Osteocyte (in vitro differentiated cells): Measurements from ENCODE around the gene CISD3. TPM values are rescaled to one million over a fixed set of nuclear protein-coding genes. Genes with fewer than 3 reads are reported as not detected.

Source experiments
- DNase-seq: peaks from one replicate; pipeline ENCODE4 v3.0.0; 2021; ENCODE audit warnings: mixed read lengths; ENCODE audit not compliant: unreplicated experiment; ENCODE audit errors: extremely low spot score
- H3K27ac Mint-ChIP-seq: one replicate; pipeline ENCODE4 v1.8.0; 2021; ENCODE audit warnings: mild to moderate bottlenecking, mixed read lengths; ENCODE audit not compliant: unreplicated experiment
- H3K27me3 Mint-ChIP-seq: one replicate; pipeline ENCODE4 v1.8.0; 2021; ENCODE audit warnings: mixed read lengths; ENCODE audit not compliant: unreplicated experiment
- H3K36me3 Mint-ChIP-seq: one replicate; pipeline ENCODE4 v1.8.0; 2021; ENCODE audit warnings: mixed read lengths; ENCODE audit not compliant: unreplicated experiment
- H3K4me1 Mint-ChIP-seq: one replicate; pipeline ENCODE4 v1.8.0; 2021; ENCODE audit warnings: mixed read lengths; ENCODE audit not compliant: unreplicated experiment
- H3K4me3 Mint-ChIP-seq: one replicate; pipeline ENCODE4 v1.8.0; 2021; ENCODE audit warnings: mild to moderate bottlenecking, moderate library complexity, mixed read lengths; ENCODE audit not compliant: unreplicated experiment
- H3K9me3 Mint-ChIP-seq: one replicate; pipeline ENCODE4 v1.8.0; 2021; ENCODE audit warnings: mixed read lengths; ENCODE audit not compliant: unreplicated experiment
- total RNA-seq: library from RNA; stranded (reverse); gene quantifications from 2 replicates; pipeline ENCODE4 v1.2.1, GENCODE V29; 2021
- TF ChIP-seq, protein P1 (sequence below): fragments of 200-600 bp; sonication (generic); IDR thresholded peaks from 2 replicates; pipeline ENCODE4 v1.5.0; 2021; ENCODE audit warnings: antibody characterized with exemption, mild to moderate bottlenecking, moderate library complexity

CISD3 gene
- total RNA-seq, 1 donor from 2014 or later: 16.7 TPM

DNA sequence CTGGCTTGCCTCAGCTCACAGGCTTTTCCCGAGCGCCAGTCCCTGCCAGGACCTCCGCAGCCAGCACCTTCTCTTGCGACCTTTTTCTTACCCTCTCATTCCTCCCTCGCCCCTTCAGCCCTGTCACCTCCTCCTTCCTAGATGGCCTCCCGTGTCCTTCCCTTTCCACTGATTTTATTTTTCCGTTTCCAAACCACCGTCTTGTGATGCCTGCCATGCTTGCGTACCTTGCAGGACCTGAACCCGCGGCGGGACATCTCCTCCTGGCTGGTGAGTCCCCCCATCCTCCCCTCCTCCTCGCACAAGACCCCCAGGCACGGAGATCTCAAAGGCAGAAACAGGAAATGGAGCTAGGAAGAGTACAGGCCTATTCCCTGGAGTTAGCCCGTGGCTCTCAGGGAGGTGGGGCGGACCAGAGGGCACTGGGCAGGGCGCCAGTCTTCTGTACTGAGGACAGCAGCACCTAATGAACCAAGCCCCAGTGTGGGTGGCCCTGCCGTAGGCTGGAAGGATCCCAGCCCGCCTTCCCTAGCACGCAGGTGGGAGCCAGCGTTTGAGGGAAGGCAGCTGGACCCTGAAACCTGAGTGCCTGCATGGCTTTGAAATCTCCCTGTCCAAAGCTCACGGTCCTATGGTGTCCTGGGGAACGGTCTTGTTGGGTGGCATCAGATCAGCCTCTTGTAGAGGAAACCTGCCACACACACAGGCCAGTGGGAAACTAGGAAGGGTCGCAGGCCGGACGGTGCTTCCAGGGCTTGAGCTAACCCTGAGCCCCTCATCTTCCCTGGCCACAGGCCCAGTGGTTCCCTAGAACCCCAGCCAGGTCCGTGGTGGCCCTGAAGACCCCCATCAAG lies 612 bp downstream of the CISD3 start:
- TF ChIP-seq, protein P1, sequence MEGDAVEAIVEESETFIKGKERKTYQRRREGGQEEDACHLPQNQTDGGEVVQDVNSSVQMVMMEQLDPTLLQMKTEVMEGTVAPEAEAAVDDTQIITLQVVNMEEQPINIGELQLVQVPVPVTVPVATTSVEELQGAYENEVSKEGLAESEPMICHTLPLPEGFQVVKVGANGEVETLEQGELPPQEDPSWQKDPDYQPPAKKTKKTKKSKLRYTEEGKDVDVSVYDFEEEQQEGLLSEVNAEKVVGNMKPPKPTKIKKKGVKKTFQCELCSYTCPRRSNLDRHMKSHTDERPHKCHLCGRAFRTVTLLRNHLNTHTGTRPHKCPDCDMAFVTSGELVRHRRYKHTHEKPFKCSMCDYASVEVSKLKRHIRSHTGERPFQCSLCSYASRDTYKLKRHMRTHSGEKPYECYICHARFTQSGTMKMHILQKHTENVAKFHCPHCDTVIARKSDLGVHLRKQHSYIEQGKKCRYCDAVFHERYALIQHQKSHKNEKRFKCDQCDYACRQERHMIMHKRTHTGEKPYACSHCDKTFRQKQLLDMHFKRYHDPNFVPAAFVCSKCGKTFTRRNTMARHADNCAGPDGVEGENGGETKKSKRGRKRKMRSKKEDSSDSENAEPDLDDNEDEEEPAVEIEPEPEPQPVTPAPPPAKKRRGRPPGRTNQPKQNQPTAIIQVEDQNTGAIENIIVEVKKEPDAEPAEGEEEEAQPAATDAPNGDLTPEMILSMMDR: no peak
- no peak for DNase-seq

DNA sequence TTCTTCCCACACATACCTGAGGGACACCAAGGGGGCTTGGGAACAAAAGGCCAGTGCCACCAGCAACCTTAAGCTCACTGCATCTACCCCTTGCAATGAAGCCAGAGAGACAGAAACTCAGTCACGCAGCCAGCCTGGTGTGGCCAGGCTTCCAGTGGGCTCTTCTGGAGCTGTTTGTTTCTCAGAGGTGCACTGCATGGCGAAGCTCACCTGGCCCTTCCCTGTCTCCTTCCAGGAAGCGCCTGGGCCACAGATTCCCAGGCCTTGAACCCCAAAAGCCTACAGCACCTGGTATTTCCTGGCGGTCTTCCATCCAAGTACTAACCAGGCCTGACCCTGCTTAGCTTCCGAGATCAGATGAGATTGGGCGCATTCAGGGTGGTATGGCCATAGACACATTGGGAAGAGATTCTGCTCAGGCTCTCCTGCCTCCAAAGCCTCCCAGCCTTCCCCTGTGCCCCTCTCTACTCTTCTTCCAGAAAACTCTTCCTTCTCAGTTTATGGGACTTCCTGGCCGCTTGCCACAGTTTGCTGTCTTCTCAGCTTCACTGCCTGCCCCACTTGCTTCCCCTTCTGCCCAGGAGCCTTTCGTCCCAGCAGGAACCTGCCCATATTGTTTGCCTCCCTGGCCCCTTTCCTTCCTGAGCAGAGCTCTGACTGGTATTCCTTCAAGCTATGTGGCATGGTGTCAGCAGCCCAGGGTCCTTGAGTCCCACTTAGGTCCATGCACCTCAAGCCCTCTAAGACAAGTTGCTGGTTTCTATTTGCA lies 1.6 kb downstream of the CISD3 start:
- no peak overlapping the region for H3K4me3 Mint-ChIP-seq
- no peak for DNase-seq
- peaks cover 8% of the 10 kb centered on the region for H3K36me3 Mint-ChIP-seq
- no peaks in the 10 kb centered on the region for H3K9me3 Mint-ChIP-seq
- peak overlapping the region; percentile 88 for H3K27ac Mint-ChIP-seq
- H3K27me3 Mint-ChIP-seq: no peaks in the 10 kb centered on the region
- peaks cover 32% of the 10 kb centered on the region for H3K4me1 Mint-ChIP-seq
- TF ChIP-seq, protein P1: no peak

More for the DNA sequence above, 612 bp downstream of the CISD3 start:
- Mint-ChIP-seq H3K4me1 (peaks cover 32% of the 10 kb centered on the region), H3K9me3 (no peaks in the 10 kb centered on the region), H3K36me3 (peaks cover 8% of the 10 kb centered on the region), H3K4me3 (peak overlapping the region; percentile 81), H3K27ac (peak overlapping the region; percentile 88), H3K27me3 (no peaks in the 10 kb centered on the region)

- H3K9me3 Mint-ChIP-seq: no peaks in the 10 kb centered on the region
- peak overlapping the region; percentile 88 for H3K27ac Mint-ChIP-seq
- H3K4me3 Mint-ChIP-seq: no peak overlapping the region
- H3K4me1 Mint-ChIP-seq: peaks cover 32% of the 10 kb centered on the region
- H3K27me3 Mint-ChIP-seq: no peaks in the 10 kb centered on the region
- H3K36me3 Mint-ChIP-seq: peaks cover 8% of the 10 kb centered on the region
- TF ChIP-seq, protein P1: no peak
- DNase-seq: no peak
Measured at GRCh38 chr17:38732376-38733281, 2.5 kb downstream of the CISD3 start.

DNA sequence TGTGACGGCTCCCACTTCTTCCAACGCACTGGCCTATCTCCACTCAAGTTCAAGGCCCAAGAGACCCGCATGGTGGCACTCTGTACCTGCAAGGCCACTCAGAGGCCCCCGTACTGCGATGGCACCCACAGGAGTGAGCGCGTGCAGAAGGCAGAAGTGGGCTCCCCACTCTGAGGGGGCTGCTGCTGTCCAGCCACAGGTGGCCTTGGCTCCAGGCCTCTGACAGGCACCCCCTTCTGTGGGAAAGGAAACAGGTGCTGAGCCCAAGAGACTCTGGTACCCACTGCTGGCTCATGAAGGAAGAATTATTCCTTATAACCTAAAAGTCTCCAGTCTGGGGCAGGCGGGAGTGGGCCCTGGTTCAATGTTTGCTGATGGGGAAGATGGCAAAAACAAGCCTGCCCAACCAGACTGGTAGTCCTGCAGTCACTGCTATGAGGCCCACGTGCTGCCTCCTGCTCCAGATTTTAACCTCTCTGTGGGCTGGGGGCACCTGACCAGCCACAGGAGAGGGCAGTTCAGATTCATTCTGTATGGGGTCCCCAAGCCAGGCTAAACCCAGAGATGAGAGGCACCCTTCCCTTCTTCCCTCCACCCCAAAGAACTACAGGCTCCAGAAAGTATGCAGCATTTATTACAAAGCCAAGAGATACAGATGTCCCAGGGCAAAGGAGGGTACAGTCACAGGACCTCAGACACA lies 3.3 kb downstream of the CISD3 start:
- Mint-ChIP-seq H3K4me3 (no peak overlapping the region), H3K4me1 (peaks cover 32% of the 10 kb centered on the region), H3K9me3 (no peaks in the 10 kb centered on the region), H3K27me3 (no peaks in the 10 kb centered on the region), H3K27ac (peak overlapping the region; percentile 60), H3K36me3 (peaks cover 14% of the 10 kb centered on the region)
- TF ChIP-seq, protein P1: no peak
- no peak for DNase-seq
